GM18511 (cell line): ENCODE results near the gene KCNN4.

ENCODE experiments used
- ATAC-seq: cut with Tn5 transposase; IDR thresholded peaks from one replicate; pipeline ENCODE4 v1.9.1; 2021; ENCODE audit warnings: mild to moderate bottlenecking, moderate library complexity; ENCODE audit not compliant: unreplicated experiment

Gene KCNN4

DNA sequence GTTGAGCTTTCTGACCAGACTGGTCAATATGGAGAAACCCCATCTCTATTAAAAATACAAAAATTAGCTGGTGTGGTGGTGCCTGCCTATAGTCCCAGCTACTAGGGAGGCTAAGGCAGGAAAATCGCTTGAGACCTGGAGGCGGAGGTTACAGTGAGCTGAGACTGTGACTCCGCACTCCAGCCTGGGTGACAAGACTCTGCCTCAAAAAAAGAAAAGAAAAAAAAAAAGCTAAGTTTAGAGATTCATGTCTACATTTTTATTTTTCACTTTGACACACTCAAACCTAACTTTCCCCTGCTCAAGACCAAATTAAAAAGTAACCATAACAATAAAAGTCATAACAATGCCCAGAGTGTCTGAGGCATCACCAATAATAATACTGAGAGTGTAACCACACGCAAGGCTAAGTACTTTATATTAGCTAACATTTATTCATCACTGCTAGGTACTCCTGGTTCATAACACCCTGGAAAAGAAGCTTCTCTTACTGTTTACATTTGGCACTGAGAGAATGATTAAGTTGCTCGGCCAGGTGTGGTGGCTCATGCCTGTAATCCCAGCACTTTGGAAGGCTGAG, 59.2 kb downstream of the KCNN4 start:
- no peak for ATAC-seq

DNA sequence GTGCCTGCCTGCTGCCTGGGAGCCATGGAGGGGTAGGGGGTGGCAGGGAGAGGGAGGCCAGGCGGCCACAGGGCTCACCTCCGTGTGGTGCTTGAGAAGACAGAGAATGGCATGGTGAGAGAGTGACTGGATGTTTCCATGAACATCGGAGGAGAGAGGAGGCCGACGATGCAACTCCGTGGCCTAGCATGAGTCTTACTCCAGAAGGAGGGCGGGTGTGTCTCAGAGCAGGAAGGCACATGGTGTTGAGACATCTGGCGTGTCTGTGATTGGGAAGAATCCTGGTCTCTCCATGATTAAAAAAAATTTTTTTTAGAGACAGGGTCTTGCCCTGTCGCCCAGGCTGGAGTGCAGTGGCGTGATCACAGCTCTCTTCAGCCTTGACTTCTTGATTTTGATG, 59.8 kb downstream of the KCNN4 start:
- no peak for ATAC-seq

DNA sequence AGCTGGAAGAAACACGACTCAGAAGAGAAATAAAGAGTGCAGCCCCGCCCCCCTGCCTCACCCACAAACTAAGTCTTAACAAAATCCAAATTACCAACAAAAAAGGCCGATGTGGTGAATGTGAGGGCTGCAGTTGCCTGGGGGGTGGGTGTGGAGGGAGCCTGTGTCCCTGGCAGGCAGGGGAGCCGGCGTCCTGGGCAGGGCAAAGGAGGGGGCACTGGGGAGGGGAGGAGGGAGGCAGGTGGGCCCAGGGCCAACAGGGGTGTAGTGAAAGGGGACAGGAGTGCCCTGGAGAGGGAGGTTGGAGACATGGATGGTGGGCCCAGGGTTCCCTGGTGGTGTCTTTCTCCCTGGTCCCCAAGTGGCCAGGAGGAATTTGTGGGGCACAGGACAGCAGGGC, 60.9 kb downstream of the KCNN4 start:
- no peak for ATAC-seq

DNA sequence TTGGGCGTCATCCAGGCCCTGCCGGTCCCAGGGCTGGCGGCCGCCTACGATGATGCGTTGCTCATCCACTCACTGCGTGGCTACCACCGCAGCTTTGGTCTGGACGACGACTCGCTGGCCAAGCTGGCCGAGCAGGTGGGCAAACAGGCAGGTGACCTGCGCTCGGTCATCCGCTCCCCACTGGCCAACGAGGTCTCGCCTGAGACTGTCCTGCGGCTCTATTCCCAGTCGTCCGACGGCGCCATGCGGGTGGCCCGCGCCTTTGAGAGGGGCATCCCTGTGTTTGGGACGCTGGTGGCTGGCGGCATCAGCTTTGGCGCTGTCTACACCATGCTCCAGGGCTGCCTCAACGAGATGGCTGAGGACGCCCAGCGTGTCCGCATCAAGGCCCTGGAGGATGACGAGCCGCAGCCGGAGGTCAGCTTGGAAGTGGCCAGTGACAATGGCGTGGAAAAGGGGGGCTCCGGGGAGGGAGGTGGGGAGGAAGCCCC, 61.4 kb downstream of the KCNN4 start:
- no peak for ATAC-seq

DNA sequence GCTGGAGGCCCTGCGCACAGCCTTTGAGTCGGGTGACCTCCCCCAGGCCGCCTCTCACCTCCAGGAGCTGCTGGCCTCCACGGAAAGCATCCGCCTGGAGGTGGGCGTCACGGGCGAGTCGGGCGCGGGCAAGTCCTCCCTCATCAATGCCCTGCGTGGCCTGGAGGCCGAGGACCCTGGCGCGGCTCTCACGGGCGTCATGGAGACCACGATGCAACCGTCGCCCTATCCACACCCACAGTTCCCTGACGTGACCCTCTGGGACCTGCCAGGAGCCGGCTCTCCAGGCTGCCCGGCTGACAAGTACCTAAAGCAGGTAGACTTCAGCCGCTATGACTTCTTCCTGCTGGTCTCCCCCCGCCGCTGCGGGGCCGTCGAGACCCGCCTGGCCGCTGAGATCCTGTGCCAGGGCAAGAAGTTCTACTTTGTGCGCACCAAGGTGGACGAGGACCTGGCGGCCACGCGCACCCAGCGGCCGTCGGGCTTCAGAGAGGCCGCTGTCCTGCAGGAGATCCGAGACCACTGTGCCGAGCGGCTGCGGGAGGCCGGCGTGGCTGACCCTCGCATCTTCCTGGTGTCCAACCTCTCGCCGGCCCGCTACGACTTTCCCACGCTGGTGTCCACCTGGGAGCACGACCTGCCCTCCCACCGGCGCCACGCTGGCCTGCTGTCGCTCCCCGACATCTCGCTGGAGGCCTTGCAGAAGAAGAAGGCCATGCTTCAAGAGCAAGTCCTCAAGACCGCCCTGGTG, 62.0 kb downstream of the KCNN4 start:
- no peak for ATAC-seq
